Smooth muscle cell (in vitro differentiated cells): Measurements from ENCODE around the gene USP47. TPM values are rescaled to one million over a fixed set of nuclear protein-coding genes. Genes with fewer than 3 reads are reported as not detected.

Source experiments
- DNase-seq: peaks from one replicate; lab custom pipeline; 2025; ENCODE audit not compliant: unreplicated experiment; lab: John Stamatoyannopoulos, UW
- H2AFZ ChIP-seq: fragments of 200-600 bp; sonication (generic); 2 replicates; pipeline ENCODE4 v1.6.0; 2016; ENCODE audit warnings: antibody characterized with exemption, low read depth, mild to moderate bottlenecking
- H3F3A ChIP-seq: fragments of 200-600 bp; sonication (generic); 2 replicates; pipeline ENCODE4 v1.6.0; 2017; ENCODE audit warnings: antibody characterized with exemption, low read depth
- H3K27ac ChIP-seq: fragments of 200-600 bp; sonication (generic); 2 replicates; pipeline ENCODE4 v1.5.1; 2016; ENCODE audit warnings: low read depth, mild to moderate bottlenecking
- H3K27me3 ChIP-seq: fragments of 200-600 bp; sonication (generic); 2 replicates; pipeline ENCODE4 v1.6.1; 2016; ENCODE audit warnings: low read depth, mild to moderate bottlenecking
- H3K36me3 ChIP-seq: fragments of 200-600 bp; sonication (generic); 2 replicates; pipeline ENCODE4 v1.5.1; 2016; ENCODE audit warnings: low read depth
- H3K4me1 ChIP-seq: fragments of 200-600 bp; sonication (generic); 2 replicates; pipeline ENCODE4 v1.5.1; 2016; ENCODE audit warnings: low read depth
- H3K4me2 ChIP-seq: fragments of 200-600 bp; sonication (generic); 2 replicates; pipeline ENCODE4 v1.6.0; 2016; ENCODE audit warnings: mild to moderate bottlenecking
- H3K4me3 ChIP-seq: fragments of 200-600 bp; sonication (generic); 2 replicates; pipeline ENCODE4 v1.5.1; 2016; ENCODE audit warnings: mild to moderate bottlenecking
- H3K79me2 ChIP-seq: fragments of 200-600 bp; sonication (generic); 2 replicates; pipeline ENCODE4 v1.6.0; 2016; ENCODE audit warnings: low read depth, mild to moderate bottlenecking
- H3K9ac ChIP-seq: fragments of 200-600 bp; sonication (generic); 2 replicates; pipeline ENCODE4 v1.6.0; 2016; ENCODE audit warnings: low read depth
- H3K9me3 ChIP-seq: fragments of 200-600 bp; sonication (generic); replicated peaks from 2 replicates; pipeline ENCODE4 v1.5.1; 2016; ENCODE audit warnings: low read depth
- H4K20me1 ChIP-seq: fragments of 200-600 bp; sonication (generic); 2 replicates; pipeline ENCODE4 v1.6.0; 2016; ENCODE audit warnings: low read depth
- CTCF ChIP-seq: fragments of 200-600 bp; sonication (generic); IDR thresholded peaks from 2 replicates; pipeline ENCODE4 v1.5.1; 2017; ENCODE audit warnings: borderline replicate concordance, mild to moderate bottlenecking, antibody characterized with exemption; ENCODE audit not compliant: insufficient read depth, poor library complexity, severe bottlenecking
- WGBS: methylation state at CpG from one replicate; pipeline ENCODE4 v1.1.7; 2016; ENCODE audit warnings: low lambda C conversion rate; 5-methylcytosine and 5-hydroxymethylcytosine counted together
- polyA plus RNA-seq: library from polyadenylated mRNA; unstranded; fragments of >200 nt; fragmentation: Nextera tagmentation; extraction: Ambion mirVana; gene quantifications from 2 replicates; pipeline ENCODE4 v1.2.1, GENCODE V29; 2016
- total RNA-seq: library from RNA; depleted of rRNA; stranded (reverse); fragments of >200 nt; gene quantifications from 2 replicates; pipeline ENCODE4 v1.2.3, GENCODE V29; 2014

USP47 gene
- total and polyA plus RNA-seq, 2 experiments from 2014 or later, result 38.0 to 75.3 TPM

- no peaks in the 10 kb centered on the region for H3K36me3 ChIP-seq
- no peaks in the 10 kb centered on the region for H3K9me3 ChIP-seq
- DNase-seq, result no peak
- no peak overlapping the region for H3K4me3 ChIP-seq
- no peak overlapping the region for H2AFZ ChIP-seq
- H4K20me1 ChIP-seq, result no peaks in the 10 kb centered on the region
- no peaks in the 10 kb centered on the region for H3K27me3 ChIP-seq
- H3K4me1 ChIP-seq, result peaks cover 5% of the 10 kb centered on the region
- no peak overlapping the region for H3K4me2 ChIP-seq
- H3F3A ChIP-seq, result no peaks in the 10 kb centered on the region
- H3K9ac ChIP-seq, result peak overlapping the region; percentile 66
- WGBS, result 69% methylated on average over 7 of the region's 7 CpGs
- no peaks in the 10 kb centered on the region for H3K79me2 ChIP-seq
- H3K27ac ChIP-seq, result peak overlapping the region; percentile 95
- TF ChIP-seq CTCF, result no peak
Measured at GRCh38 chr11:11814614-11815452, 26.9 kb upstream of the USP47 start.

- H3K36me3 ChIP-seq, result no peaks in the 10 kb centered on the region
- H3K27ac ChIP-seq, result no peak overlapping the region
- H3K4me2 ChIP-seq, result no peak overlapping the region
- no peaks in the 10 kb centered on the region for H3F3A ChIP-seq
- H3K4me1 ChIP-seq, result peaks cover 5% of the 10 kb centered on the region
- H3K79me2 ChIP-seq, result no peaks in the 10 kb centered on the region
- no peaks in the 10 kb centered on the region for H3K9me3 ChIP-seq
- no peak overlapping the region for H2AFZ ChIP-seq
- 65% methylated on average over 2 of the region's 2 CpGs for WGBS
- no peak overlapping the region for H3K4me3 ChIP-seq
- H4K20me1 ChIP-seq, result no peaks in the 10 kb centered on the region
- H3K9ac ChIP-seq, result no peak overlapping the region
- peaks cover 2% of the 10 kb centered on the region for H3K27me3 ChIP-seq
- DNase-seq, result no peak
- no peak for TF ChIP-seq CTCF
Measured at GRCh38 chr11:11816511-11817314, 25.1 kb upstream of the USP47 start.

- H3K79me2 ChIP-seq, result no peaks in the 10 kb centered on the region
- H3F3A ChIP-seq, result no peaks in the 10 kb centered on the region
- no peak overlapping the region for H3K4me2 ChIP-seq
- H3K27ac ChIP-seq, result no peak overlapping the region
- no peaks in the 10 kb centered on the region for H3K36me3 ChIP-seq
- TF ChIP-seq CTCF, result no peak
- peaks cover 5% of the 10 kb centered on the region for H3K4me1 ChIP-seq
- no peaks in the 10 kb centered on the region for H4K20me1 ChIP-seq
- no peak overlapping the region for H3K9ac ChIP-seq
- no peak overlapping the region for H2AFZ ChIP-seq
- WGBS, result 92% methylated on average over 5 of the region's 5 CpGs
- H3K4me3 ChIP-seq, result no peak overlapping the region
- no peaks in the 10 kb centered on the region for H3K9me3 ChIP-seq
- no peak for DNase-seq
- peaks cover 2% of the 10 kb centered on the region for H3K27me3 ChIP-seq
Measured at GRCh38 chr11:11817957-11818356, 23.8 kb upstream of the USP47 start.
